H9 (cell line): ENCODE data around the gene DMKN. TPM values are rescaled to one million over a fixed set of nuclear protein-coding genes. Genes with fewer than 3 reads are reported as not detected.

Experiments used
- DNase-seq: peaks from one replicate; pipeline ENCODE4 v3.0.0-alpha.2; 2017
- H2AFZ ChIP-seq: one replicate; pipeline ENCODE4 v1.6.1; 2013; ENCODE audit warnings: mild to moderate bottlenecking, low read length, control low read depth, moderate library complexity
- H2AK5ac ChIP-seq: 2 replicates; pipeline ENCODE4 v1.6.1; 2013; ENCODE audit warnings: low read length, control low read depth, mixed read lengths; ENCODE audit not compliant: insufficient read length
- H2BK120ac ChIP-seq: one replicate; pipeline ENCODE4 v1.6.1; 2013; ENCODE audit warnings: low read depth, mild to moderate bottlenecking, low read length, control low read depth, inconsistent platforms; ENCODE audit not compliant: poor library complexity, severe bottlenecking
- H2BK12ac ChIP-seq: 2 replicates; pipeline ENCODE4 v1.6.1; 2013; ENCODE audit warnings: low read length, control low read depth, mixed read lengths, low read depth; ENCODE audit not compliant: insufficient read length
- H2BK15ac ChIP-seq: 2 replicates; pipeline ENCODE4 v1.6.1; 2013; ENCODE audit warnings: low read depth, low read length, control low read depth
- H2BK20ac ChIP-seq: one replicate; pipeline ENCODE4 v1.6.1; 2013; ENCODE audit warnings: low read depth, mild to moderate bottlenecking, low read length, control low read depth, inconsistent platforms; ENCODE audit not compliant: poor library complexity, severe bottlenecking
- H2BK5ac ChIP-seq: 2 replicates; pipeline ENCODE4 v1.6.1; 2013; ENCODE audit warnings: low read length, control low read depth, mixed read lengths; ENCODE audit not compliant: insufficient read length
- H3K14ac ChIP-seq: 2 replicates; pipeline ENCODE4 v1.6.1; 2013; ENCODE audit warnings: low read length, control low read depth; ENCODE audit not compliant: insufficient read depth
- H3K18ac ChIP-seq: 2 replicates; pipeline ENCODE4 v1.6.1; 2013; ENCODE audit warnings: low read depth, mild to moderate bottlenecking, mixed read lengths, low read length, control low read depth; ENCODE audit not compliant: insufficient read length
- H3K23ac ChIP-seq: 2 replicates; pipeline ENCODE4 v1.6.1; 2013; ENCODE audit warnings: low read length, control low read depth, mixed read lengths, low read depth; ENCODE audit not compliant: insufficient read length
- H3K23me2 ChIP-seq: 2 replicates; pipeline ENCODE4 v1.6.1; 2013; ENCODE audit warnings: low read depth, mild to moderate bottlenecking, mixed read lengths, low read length, control low read depth; ENCODE audit not compliant: insufficient read length, poor library complexity, severe bottlenecking
- H3K27ac ChIP-seq: 2 replicates; pipeline ENCODE4 v1.5.1; 2013; ENCODE audit warnings: low read length, control low read depth, mixed read lengths, low read depth; ENCODE audit not compliant: insufficient read length
- H3K27me3 ChIP-seq: 2 replicates; pipeline ENCODE4 v1.6.1; 2013; ENCODE audit warnings: low read length, control low read depth, inconsistent platforms; ENCODE audit not compliant: insufficient read depth
- H3K4ac ChIP-seq: 2 replicates; pipeline ENCODE4 v1.6.1; 2013; ENCODE audit warnings: low read depth, mild to moderate bottlenecking, control low read depth, inconsistent platforms, low read length, moderate library complexity
- H3K4me1 ChIP-seq: 2 replicates; pipeline ENCODE4 v1.6.1; 2013; ENCODE audit warnings: low read length, control low read depth, inconsistent platforms; ENCODE audit not compliant: insufficient read depth
- H3K4me2 ChIP-seq: 2 replicates; pipeline ENCODE4 v1.6.1; 2013; ENCODE audit warnings: low read length, control low read depth, mixed read lengths; ENCODE audit not compliant: insufficient read length, insufficient read depth
- H3K56ac ChIP-seq: 2 replicates; pipeline ENCODE4 v1.6.1; 2013; ENCODE audit warnings: low read depth, mild to moderate bottlenecking, mixed read lengths, low read length, control low read depth; ENCODE audit not compliant: insufficient read length
- H3K79me1 ChIP-seq: 2 replicates; pipeline ENCODE4 v1.6.1; 2013; ENCODE audit warnings: low read depth, mild to moderate bottlenecking, moderate library complexity, low read length, control low read depth, inconsistent platforms; ENCODE audit not compliant: insufficient read depth, poor library complexity, severe bottlenecking
- H3K79me2 ChIP-seq: 2 replicates; pipeline ENCODE4 v1.6.1; 2013; ENCODE audit warnings: low read length, control low read depth, inconsistent platforms; ENCODE audit not compliant: insufficient read depth
- H3K9ac ChIP-seq: 2 replicates; pipeline ENCODE4 v1.6.1; 2013; ENCODE audit warnings: low read length, control low read depth, mixed read lengths; ENCODE audit not compliant: insufficient read length; ENCODE audit errors: extremely low read depth
- H3K9me3 ChIP-seq: one replicate; pipeline ENCODE4 v1.6.1; 2013; ENCODE audit warnings: low read depth, low read length, inconsistent platforms; ENCODE audit not compliant: control insufficient read depth
- H3T11ph ChIP-seq: one replicate; pipeline ENCODE4 v1.6.1; 2013; ENCODE audit warnings: mild to moderate bottlenecking, low read length, control low read depth, inconsistent platforms
- H4K20me1 ChIP-seq: one replicate; pipeline ENCODE4 v1.6.1; 2013; ENCODE audit not compliant: control insufficient read depth, insufficient read length, insufficient read depth
- H4K5ac ChIP-seq: 2 replicates; pipeline ENCODE4 v1.6.1; 2013; ENCODE audit warnings: low read depth, mild to moderate bottlenecking, mixed read lengths, low read length, control low read depth; ENCODE audit not compliant: insufficient read length
- H4K8ac ChIP-seq: replicated peaks from 2 replicates; pipeline ENCODE4 v1.6.1; 2013; ENCODE audit warnings: low read length, control low read depth, mixed read lengths, low read depth; ENCODE audit not compliant: insufficient read length
- H4K91ac ChIP-seq: 2 replicates; pipeline ENCODE4 v1.6.1; 2013; ENCODE audit warnings: low read depth, mild to moderate bottlenecking, moderate library complexity, mixed read lengths, low read length, control low read depth; ENCODE audit not compliant: insufficient read length
- H3K27ac Mint-ChIP-seq, 3 experiments: 2 replicates in 2 of 3; 3 replicates in 1 of 3; pipeline ENCODE4 v1.8.0; 2020 to 2021; ENCODE audit warnings: mixed read lengths in 3 of 3, mild to moderate bottlenecking in 1 of 3, moderate library complexity in 1 of 3
- H3K27me3 Mint-ChIP-seq: 2 replicates; pipeline ENCODE4 v1.8.0; 2021; ENCODE audit warnings: low read depth, mild to moderate bottlenecking, moderate library complexity, mixed read lengths
- H3K36me3 Mint-ChIP-seq, 3 experiments: 2 replicates in 2 of 3; 3 replicates in 1 of 3; pipeline ENCODE4 v1.8.0; 2020 to 2021; ENCODE audit warnings: low read depth in 3 of 3, mixed read lengths in 3 of 3; ENCODE audit not compliant: insufficient read depth in 1 of 3
- H3K4me1 Mint-ChIP-seq, 2 experiments: 2 replicates each; pipeline ENCODE4 v1.8.0; 2020; ENCODE audit warnings: mixed read lengths in 2 of 2
- H3K4me3 Mint-ChIP-seq, 2 experiments: 2 replicates in 1 of 2; 3 replicates in 1 of 2; pipeline ENCODE4 v1.8.0; 2020 to 2021; ENCODE audit warnings: mild to moderate bottlenecking in 2 of 2, mixed read lengths in 2 of 2, moderate library complexity in 1 of 2
- H3K9me3 Mint-ChIP-seq, 2 experiments: 2 replicates in 1 of 2; 3 replicates in 1 of 2; pipeline ENCODE4 v1.8.0; 2020; ENCODE audit warnings: mild to moderate bottlenecking in 2 of 2, mixed read lengths in 2 of 2, moderate library complexity in 1 of 2
- CTCF ChIP-seq: fragments of 200-600 bp; sonication (generic); conservative IDR thresholded peaks from 3 replicates; pipeline ENCODE4 v1.8.0; 2021; ENCODE audit warnings: antibody characterized with exemption, mild to moderate bottlenecking
- WGBS: extraction: QIAGEN DNeasy Blood & Tissue Kit; methylation state at CpG from one replicate; pipeline ENCODE4 v1.1.7; 2013; ENCODE audit warnings: missing lambda C conversion rate, low lambda C conversion rate, mixed read lengths; ENCODE audit not compliant: insufficient read length; ENCODE audit errors: extremely low coverage; 5-methylcytosine and 5-hydroxymethylcytosine counted together
- total RNA-seq: library from RNA; stranded (reverse); gene quantifications from 2 replicates; pipeline ENCODE4 v1.2.1, GENCODE V29; 2021

DMKN gene
- total RNA-seq, 1 experiment from 2014 or later = 278 TPM

DNA sequence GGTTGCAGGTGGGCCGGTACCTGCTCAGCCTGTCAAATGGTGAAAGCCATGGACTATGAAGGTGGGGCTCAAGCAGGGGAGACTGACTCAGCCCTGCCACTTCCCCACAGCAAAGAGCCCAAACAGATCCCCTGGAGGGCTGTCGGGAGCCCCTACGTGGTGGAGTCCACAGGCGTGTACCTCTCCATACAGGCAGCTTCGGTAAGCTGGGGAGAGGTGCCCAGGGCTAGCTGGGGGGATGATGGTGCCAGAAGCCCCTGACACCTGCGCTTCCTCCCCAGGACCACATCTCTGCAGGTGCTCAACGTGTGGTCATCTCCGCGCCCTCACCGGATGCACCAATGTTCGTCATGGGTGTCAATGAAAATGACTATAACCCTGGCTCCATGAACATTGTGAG, 28.8 kb upstream of the DMKN start:
- H3K4me3 Mint-ChIP-seq = no peak overlapping the region; a peak in 1 of 5 replicates
- H2AK5ac ChIP-seq = no peak overlapping the region
- no peak overlapping the region for H3K4me2 ChIP-seq
- DNase-seq = no peak
- peaks cover 21 to 49% (median 42%) of the 10 kb centered on the region in 3 experiments; a peak in 6 of 7 replicates for H3K36me3 Mint-ChIP-seq
- H3K27me3 Mint-ChIP-seq = no peaks in the 10 kb centered on the region
- no peak overlapping the region for H2BK15ac ChIP-seq
- H3K27ac Mint-ChIP-seq = no peak overlapping the region
- H3K18ac ChIP-seq = no peak overlapping the region
- H2BK12ac ChIP-seq = no peak overlapping the region
- H3K9me3 Mint-ChIP-seq = no peaks in the 10 kb centered on the region
- no peak overlapping the region for H3K56ac ChIP-seq
- no peak overlapping the region for H3K9ac ChIP-seq
- no peaks in the 10 kb centered on the region for H3K79me1 ChIP-seq
- H3K9me3 ChIP-seq = no peaks in the 10 kb centered on the region
- no peak overlapping the region for H4K5ac ChIP-seq
- peaks cover 13% of the 10 kb centered on the region for H3K23me2 ChIP-seq
- H4K91ac ChIP-seq = no peak overlapping the region
- H3K23ac ChIP-seq = no peak overlapping the region
- no peak for TF ChIP-seq CTCF
- H2BK5ac ChIP-seq = no peak overlapping the region
- H3K4me1 Mint-ChIP-seq = peaks cover 31 to 34% of the 10 kb centered on the region in 2 experiments
- H3K79me2 ChIP-seq = peaks cover 5% of the 10 kb centered on the region; the same call in 1 of the 2 replicates
- H4K8ac ChIP-seq = no peak overlapping the region
- H2AFZ ChIP-seq = no peak overlapping the region
- no peaks in the 10 kb centered on the region for H3K27me3 ChIP-seq
- peaks cover 8% of the 10 kb centered on the region; the same call in 1 of the 2 replicates for H3K4me1 ChIP-seq
- no peak overlapping the region for H3K27ac ChIP-seq
- no peak overlapping the region for H3K4ac ChIP-seq
- no peak overlapping the region for H2BK20ac ChIP-seq
- no peaks in the 10 kb centered on the region for H4K20me1 ChIP-seq
- no CpG with 5 or more reads among the region's 11 CpGs for WGBS
- H3T11ph ChIP-seq = no peak overlapping the region
- no peak overlapping the region for H3K14ac ChIP-seq
- no peak overlapping the region for H2BK120ac ChIP-seq
